Measurements from ENCODE around the gene DSG1.
"Not testable (repeated sequence)": the region's sequence is repeated elsewhere in the genome, so short reads cannot be mapped to it uniquely, and the experiment has no call there.

Gene DSG1

GRCh38 chr18:31353336-31353735 lies 35.4 kb downstream of the DSG1 start:
- DNase-seq (ENCODE audit: low read depth) = not testable (repeated sequence)

- no peak for DNase-seq (ENCODE audit: low read depth)
These were observed 37.0 kb downstream of the DSG1 start for GRCh38 chr18:31354990-31355389.

GRCh38 chr18:31356025-31356424 lies 38.1 kb downstream of the DSG1 start:
- DNase-seq (ENCODE audit: low read depth) = no peak

- no peak for DNase-seq (ENCODE audit: low read depth)
These were observed 46.2 kb downstream of the DSG1 start for GRCh38 chr18:31364190-31364589.

- DNase-seq (ENCODE audit: low read depth) = no peak
These were observed 51.5 kb downstream of the DSG1 start for GRCh38 chr18:31369478-31369877.

GRCh38 chr18:31371989-31372388 lies 54.0 kb downstream of the DSG1 start:
- no peak for DNase-seq (ENCODE audit: low read depth)

GRCh38 chr18:31373641-31374040 lies 55.7 kb downstream of the DSG1 start:
- DNase-seq (ENCODE audit: low read depth) = no peak

GRCh38 chr18:31376477-31376876 lies 58.5 kb downstream of the DSG1 start, which contains the start of gene DSG4:
Gene DSG4, plus strand, starts transcription at chr18:31376777. Its CDS starts 135 bp downstream, at chr18:31376912.
- no peak for DNase-seq (ENCODE audit: low read depth)

GRCh38 chr18:31380912-31381311 lies 63.0 kb downstream of the DSG1 start:
- no peak for DNase-seq (ENCODE audit: low read depth)

GRCh38 chr18:31382107-31382506 lies 64.1 kb downstream of the DSG1 start:
- no peak for DNase-seq (ENCODE audit: low read depth)

GRCh38 chr18:31386741-31387140 lies 68.8 kb downstream of the DSG1 start:
- DNase-seq (ENCODE audit: low read depth) = no peak

- DNase-seq (ENCODE audit: low read depth) = no peak
These were observed 75.3 kb downstream of the DSG1 start for GRCh38 chr18:31393286-31393685.

- no peak for DNase-seq (ENCODE audit: low read depth)
These were observed 79.0 kb downstream of the DSG1 start for GRCh38 chr18:31396796-31397612.

GRCh38 chr18:31398191-31398590 lies 80.2 kb downstream of the DSG1 start:
- no peak for DNase-seq (ENCODE audit: low read depth)

GRCh38 chr18:31399306-31400032 lies 81.5 kb downstream of the DSG1 start:
- DNase-seq (ENCODE audit: low read depth) = no peak

- DNase-seq (ENCODE audit: low read depth) = no peak
These were observed 83.4 kb downstream of the DSG1 start for GRCh38 chr18:31401156-31402025.

- no peak for DNase-seq (ENCODE audit: low read depth)
These were observed 84.0 kb downstream of the DSG1 start for GRCh38 chr18:31402026-31402373.

- DNase-seq (ENCODE audit: low read depth) = no peak
These were observed 85.4 kb downstream of the DSG1 start for GRCh38 chr18:31403409-31403808.

Data from stimulated activated CD8-positive, alpha-beta memory T cell treated with anti-CD3 and anti-CD28 coated beads, Interleukin-12 subunit alpha, Interleukin-12 subunit beta, amount 100 ng/mL, for 1 hour (primary cell).